HUES6 (cell line): Measurements from ENCODE around the gene MAGEC1.
"Not testable (repeated sequence)": the region's sequence is repeated elsewhere in the genome, so short reads cannot be mapped to it uniquely, and the experiment has no call there.

ENCODE experiments used
- H3K27ac ChIP-seq: 2 replicates; pipeline ENCODE4 v1.7.0; 2013; ENCODE audit warnings: low read depth, mild to moderate bottlenecking, low read length, inconsistent platforms
- H3K27me3 ChIP-seq: 2 replicates; pipeline ENCODE4 v1.6.1; 2013; ENCODE audit warnings: low read length; ENCODE audit not compliant: control insufficient read depth, insufficient read depth
- H3K36me3 ChIP-seq: 2 replicates; pipeline ENCODE4 v1.6.1; 2013; ENCODE audit warnings: low read length; ENCODE audit not compliant: control insufficient read depth, insufficient read depth
- H3K4me1 ChIP-seq: 2 replicates; pipeline ENCODE4 v1.6.1; 2013; ENCODE audit warnings: low read length; ENCODE audit not compliant: control insufficient read depth, insufficient read depth
- H3K4me3 ChIP-seq: 2 replicates; pipeline ENCODE4 v1.5.1; 2013; ENCODE audit warnings: low read depth, low read length
- H3K9ac ChIP-seq: one replicate; pipeline ENCODE4 v1.6.1; 2013; ENCODE audit warnings: mild to moderate bottlenecking, low read length
- H3K9me3 ChIP-seq: 2 replicates; pipeline ENCODE4 v1.6.1; 2013; ENCODE audit warnings: low read depth, low read length; ENCODE audit not compliant: control insufficient read depth, insufficient read depth

MAGEC1 gene, protein sequence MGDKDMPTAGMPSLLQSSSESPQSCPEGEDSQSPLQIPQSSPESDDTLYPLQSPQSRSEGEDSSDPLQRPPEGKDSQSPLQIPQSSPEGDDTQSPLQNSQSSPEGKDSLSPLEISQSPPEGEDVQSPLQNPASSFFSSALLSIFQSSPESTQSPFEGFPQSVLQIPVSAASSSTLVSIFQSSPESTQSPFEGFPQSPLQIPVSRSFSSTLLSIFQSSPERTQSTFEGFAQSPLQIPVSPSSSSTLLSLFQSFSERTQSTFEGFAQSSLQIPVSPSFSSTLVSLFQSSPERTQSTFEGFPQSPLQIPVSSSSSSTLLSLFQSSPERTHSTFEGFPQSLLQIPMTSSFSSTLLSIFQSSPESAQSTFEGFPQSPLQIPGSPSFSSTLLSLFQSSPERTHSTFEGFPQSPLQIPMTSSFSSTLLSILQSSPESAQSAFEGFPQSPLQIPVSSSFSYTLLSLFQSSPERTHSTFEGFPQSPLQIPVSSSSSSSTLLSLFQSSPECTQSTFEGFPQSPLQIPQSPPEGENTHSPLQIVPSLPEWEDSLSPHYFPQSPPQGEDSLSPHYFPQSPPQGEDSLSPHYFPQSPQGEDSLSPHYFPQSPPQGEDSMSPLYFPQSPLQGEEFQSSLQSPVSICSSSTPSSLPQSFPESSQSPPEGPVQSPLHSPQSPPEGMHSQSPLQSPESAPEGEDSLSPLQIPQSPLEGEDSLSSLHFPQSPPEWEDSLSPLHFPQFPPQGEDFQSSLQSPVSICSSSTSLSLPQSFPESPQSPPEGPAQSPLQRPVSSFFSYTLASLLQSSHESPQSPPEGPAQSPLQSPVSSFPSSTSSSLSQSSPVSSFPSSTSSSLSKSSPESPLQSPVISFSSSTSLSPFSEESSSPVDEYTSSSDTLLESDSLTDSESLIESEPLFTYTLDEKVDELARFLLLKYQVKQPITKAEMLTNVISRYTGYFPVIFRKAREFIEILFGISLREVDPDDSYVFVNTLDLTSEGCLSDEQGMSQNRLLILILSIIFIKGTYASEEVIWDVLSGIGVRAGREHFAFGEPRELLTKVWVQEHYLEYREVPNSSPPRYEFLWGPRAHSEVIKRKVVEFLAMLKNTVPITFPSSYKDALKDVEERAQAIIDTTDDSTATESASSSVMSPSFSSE

DNA sequence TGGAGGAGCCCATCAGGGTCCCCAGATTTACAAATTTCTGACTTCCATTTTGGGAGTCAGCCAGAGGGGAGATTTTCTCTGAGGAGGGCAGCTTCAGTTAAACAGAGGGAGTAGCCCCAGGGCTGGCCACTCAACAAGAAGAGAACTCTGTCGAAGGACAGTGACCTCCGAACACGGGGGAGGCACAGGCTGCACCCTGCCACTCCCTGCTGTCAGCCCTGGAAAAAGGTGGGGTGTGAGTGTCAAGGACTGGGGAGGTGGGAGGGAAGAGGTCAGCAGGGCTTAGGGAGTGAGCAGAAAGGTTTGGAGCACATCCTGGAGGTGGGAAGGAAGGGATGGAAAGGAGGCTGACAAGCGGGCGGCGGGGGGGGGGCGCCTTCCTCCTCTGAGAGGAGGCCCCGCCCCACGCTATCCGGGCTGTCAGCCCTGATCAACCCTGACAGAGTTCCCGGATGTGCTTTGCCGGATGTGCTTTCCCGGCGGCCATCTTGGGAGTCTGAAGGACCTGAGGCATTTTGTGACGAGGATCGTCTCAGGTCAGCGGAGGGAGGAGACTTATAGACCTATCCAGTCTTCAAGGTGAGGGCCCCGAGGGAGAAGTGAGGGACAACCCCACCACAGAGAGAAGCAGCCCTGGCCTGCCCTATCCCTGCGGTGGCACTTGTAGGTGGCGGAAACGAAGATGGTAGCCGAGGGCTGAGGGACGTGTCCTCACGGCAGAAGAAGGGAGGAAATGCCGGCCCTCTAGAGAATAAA lies at the start of gene MAGEC1:
TSS of gene MAGEC1 (plus strand) at position 495 of the 756 bp plus-strand sequence. CDS start 1,179 bp downstream, outside the sequence.
- H3K27ac ChIP-seq, result no peak within 1 kb of the TSS
- H3K9me3 ChIP-seq, result peaks cover 7% of the 10 kb centered on the region; the same call in 1 of the 2 replicates
- no peak within 1 kb of the TSS for H3K9ac ChIP-seq
- no peaks in the 10 kb centered on the region for H3K36me3 ChIP-seq
- H3K4me3 ChIP-seq, result no peak within 1 kb of the TSS
- no peaks in the 10 kb centered on the region for H3K27me3 ChIP-seq
- no peaks in the 10 kb centered on the region for H3K4me1 ChIP-seq

DNA sequence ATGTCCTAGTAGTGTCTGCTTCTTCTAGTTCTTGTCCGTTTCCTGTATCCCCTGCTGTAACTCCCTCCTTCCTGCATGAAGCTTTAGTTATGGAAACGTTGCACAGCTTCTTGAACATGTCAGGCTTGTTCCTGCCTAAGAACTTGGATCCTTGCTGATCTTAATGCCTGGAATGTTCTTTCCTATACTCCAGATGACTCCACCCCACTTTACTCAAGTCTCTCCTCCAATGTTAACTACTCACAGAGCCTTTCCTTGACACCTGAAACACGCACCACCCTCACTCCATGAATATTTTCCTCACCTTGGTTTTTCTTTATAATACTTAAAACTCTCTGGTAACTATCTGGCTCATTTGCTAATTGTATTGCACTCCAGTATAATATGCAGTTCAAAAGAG lies 46.2 kb upstream of the MAGEC1 start:
- Histone ChIP-seq H3K4me3 (no peak overlapping the region), H3K36me3 (no peaks in the 10 kb centered on the region), H3K4me1 (no peaks in the 10 kb centered on the region; the same call in 1 of the 2 replicates)

DNA sequence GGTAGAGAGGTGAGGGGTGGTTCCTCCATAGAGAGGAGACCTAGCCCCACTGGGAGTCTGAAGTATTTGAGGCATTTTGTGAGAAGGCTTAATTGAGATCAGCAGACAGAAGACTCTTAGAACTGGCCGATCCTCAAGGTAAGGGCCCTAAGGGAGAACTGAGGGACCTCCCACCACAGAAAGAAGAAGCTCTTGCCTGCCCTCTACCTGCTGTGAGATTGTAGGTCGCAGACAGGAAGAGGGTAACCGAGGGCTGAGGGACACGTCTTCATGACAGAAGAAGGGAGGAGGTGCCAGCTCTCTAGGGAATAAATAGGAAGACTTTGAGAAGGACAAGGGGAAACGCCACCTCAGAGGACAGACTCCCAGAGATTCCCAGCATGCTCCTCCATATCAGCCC lies 24.1 kb upstream of the MAGEC1 start:
- Histone ChIP-seq H3K36me3 (no peaks in the 10 kb centered on the region), H3K9me3 (0 out of 2 replicates have a peak, but pooled peaks cover 3% of the 10 kb centered on the region), H3K27me3 (no peaks in the 10 kb centered on the region), H3K4me1 (0 out of 2 replicates have a peak, but pooled peaks cover 6% of the 10 kb centered on the region), H3K4me3 (no peak overlapping the region), H3K27ac (no peak overlapping the region), H3K9ac (no peak overlapping the region)

More for the DNA sequence above, 46.2 kb upstream of the MAGEC1 start:
- Histone ChIP-seq H3K9ac (no peak overlapping the region), H3K27ac (no peak overlapping the region), H3K9me3 (no peaks in the 10 kb centered on the region), H3K27me3 (no peaks in the 10 kb centered on the region)

DNA sequence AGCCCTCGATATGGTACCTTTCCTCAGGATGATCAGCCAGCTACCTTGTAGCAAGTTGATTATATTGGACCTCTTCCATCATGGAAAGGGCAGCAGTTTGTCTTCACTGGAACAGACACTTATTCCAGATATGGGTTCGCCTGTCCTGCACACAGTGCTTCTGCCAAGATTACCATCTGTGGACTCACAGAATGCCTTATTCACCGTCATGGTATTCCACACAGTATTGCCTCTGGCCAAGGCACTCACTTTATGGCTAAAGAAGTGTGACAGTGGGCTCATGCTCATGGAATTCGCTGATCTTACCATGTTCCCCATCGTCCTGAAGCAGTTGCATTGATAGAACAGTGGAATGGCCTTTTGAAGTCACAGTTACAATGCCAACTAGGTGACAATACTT lies 14.9 kb upstream of the MAGEC1 start:
- not testable (repeated sequence) for H3K9me3 ChIP-seq, H3K27me3 ChIP-seq, H3K27ac ChIP-seq, H3K9ac ChIP-seq, H3K36me3 ChIP-seq, H3K4me1 ChIP-seq, H3K4me3 ChIP-seq

DNA sequence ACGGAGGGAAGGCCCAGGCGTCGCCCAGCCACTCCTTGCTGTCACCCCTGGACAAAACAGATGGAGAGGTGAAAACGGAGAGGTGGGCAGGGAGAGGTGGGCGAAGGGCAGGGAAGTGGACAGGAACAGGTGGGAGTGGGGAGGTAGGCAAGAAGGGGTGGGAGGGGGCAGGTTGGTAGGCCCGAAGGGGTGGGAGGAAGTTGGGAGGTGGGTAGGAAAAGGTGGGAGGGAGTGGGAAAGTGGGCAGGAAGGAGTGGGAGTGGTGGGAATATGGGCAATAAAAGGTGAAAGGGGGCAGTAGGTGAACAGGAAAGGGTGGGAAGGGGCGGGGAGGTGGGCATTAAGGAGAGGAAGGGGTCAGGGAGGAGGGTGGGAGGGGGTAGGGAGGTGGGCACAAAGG lies 9.0 kb upstream of the MAGEC1 start:
- Histone ChIP-seq H3K4me1 (no peaks in the 10 kb centered on the region), H3K9ac (no peak overlapping the region), H3K27me3 (no peaks in the 10 kb centered on the region), H3K27ac (no peak overlapping the region), H3K36me3 (no peaks in the 10 kb centered on the region), H3K4me3 (no peak overlapping the region), H3K9me3 (no peaks in the 10 kb centered on the region)

DNA sequence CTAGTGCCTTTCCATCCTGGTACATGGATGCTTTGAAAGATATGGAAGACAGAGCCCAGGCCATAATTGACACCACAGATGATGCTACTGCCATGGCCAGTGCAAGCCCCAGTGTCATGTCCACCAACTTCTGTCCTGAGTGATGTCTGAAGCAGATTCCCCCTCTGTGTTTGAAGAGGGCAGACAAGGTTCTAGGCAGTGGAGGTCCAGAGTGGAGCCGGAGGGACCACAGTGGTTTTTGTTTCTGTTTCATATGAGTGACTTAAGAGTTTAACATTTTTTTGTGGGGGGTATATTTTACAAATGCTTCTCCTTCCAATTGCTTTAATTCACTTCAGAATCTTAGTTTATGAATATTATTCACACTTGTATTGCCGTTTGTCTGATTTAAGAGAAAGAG lies 6.0 kb upstream of the MAGEC1 start:
- H3K27ac ChIP-seq, result no peak overlapping the region
- H3K4me3 ChIP-seq, result no peak overlapping the region
- H3K27me3 ChIP-seq, result no peaks in the 10 kb centered on the region
- peaks cover under 1% of the 10 kb centered on the region; the same call in 1 of the 2 replicates for H3K9me3 ChIP-seq
- H3K9ac ChIP-seq, result no peak overlapping the region
- H3K36me3 ChIP-seq, result no peaks in the 10 kb centered on the region
- H3K4me1 ChIP-seq, result no peaks in the 10 kb centered on the region

DNA sequence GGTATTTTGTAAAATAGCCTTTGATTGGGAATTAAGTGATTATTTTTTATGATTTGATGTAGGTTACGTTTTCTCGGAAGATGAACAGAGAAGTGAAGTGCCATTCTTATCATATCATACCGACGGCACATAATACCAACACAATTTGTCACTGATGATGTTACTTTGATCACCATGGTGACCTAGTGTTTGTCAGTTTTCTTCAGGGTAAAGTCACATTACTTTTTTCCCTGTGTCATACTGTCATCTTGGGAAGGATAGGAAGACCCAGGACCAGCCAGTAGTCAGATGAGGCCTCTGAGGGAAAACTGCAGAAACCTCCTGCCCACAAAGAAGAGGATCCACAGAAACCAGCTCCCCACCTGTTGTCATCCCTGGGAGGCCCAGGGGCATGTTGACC lies 1.3 kb upstream of the MAGEC1 start:
- Histone ChIP-seq H3K36me3 (no peaks in the 10 kb centered on the region), H3K27me3 (no peaks in the 10 kb centered on the region), H3K9ac (no peak overlapping the region), H3K4me3 (no peak overlapping the region), H3K27ac (no peak overlapping the region), H3K9me3 (peaks cover 7% of the 10 kb centered on the region; the same call in 1 of the 2 replicates), H3K4me1 (no peaks in the 10 kb centered on the region)

DNA sequence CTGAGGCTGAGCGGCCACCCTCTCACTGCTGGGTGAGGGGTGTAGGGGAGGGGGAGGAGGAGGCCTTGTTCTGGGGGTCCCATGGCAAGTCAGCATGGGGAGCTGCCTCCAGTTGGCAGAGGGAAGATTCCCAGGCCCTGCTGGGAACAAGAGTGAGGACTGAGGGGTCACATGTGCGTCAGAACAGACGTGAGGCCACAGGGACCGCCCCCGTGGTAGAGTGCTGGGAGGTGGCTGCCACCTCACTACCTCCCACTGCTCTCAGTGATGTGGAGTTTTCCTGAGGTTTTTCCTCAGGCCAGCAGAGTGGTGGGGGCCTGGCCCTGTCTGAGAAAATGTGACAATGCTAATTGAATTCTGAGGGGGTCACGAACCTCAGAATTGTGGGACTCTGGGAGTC lies 568 bp downstream of the MAGEC1 start:
- Histone ChIP-seq H3K9me3 (peaks cover 7% of the 10 kb centered on the region; the same call in 1 of the 2 replicates), H3K9ac (no peak overlapping the region), H3K4me1 (no peaks in the 10 kb centered on the region), H3K36me3 (no peaks in the 10 kb centered on the region), H3K27ac (no peak overlapping the region), H3K4me3 (no peak overlapping the region), H3K27me3 (no peaks in the 10 kb centered on the region)

DNA sequence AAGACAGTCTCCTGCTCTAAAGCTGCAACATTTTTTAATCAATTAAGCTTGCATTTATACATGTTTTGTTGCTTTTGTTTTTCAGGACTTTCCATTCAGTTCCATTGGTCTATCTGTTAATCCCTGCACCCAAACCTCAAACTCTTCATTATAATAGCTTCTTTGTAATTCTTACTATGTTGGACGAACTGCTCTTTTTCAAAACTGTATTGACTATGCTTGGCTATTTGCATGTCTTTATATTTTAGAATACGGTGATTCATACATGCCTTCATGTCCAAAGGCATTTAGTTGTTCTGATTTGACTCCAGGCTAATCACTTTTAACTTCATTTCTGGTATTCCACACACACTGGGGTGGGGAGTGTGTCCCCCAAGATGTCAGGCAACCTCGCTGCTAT lies 14.1 kb downstream of the MAGEC1 start:
- Histone ChIP-seq H3K27me3 (no peaks in the 10 kb centered on the region), H3K36me3 (no peaks in the 10 kb centered on the region), H3K27ac (no peak overlapping the region), H3K4me3 (no peak overlapping the region), H3K4me1 (no peaks in the 10 kb centered on the region), H3K9me3 (no peaks in the 10 kb centered on the region), H3K9ac (no peak overlapping the region)

DNA sequence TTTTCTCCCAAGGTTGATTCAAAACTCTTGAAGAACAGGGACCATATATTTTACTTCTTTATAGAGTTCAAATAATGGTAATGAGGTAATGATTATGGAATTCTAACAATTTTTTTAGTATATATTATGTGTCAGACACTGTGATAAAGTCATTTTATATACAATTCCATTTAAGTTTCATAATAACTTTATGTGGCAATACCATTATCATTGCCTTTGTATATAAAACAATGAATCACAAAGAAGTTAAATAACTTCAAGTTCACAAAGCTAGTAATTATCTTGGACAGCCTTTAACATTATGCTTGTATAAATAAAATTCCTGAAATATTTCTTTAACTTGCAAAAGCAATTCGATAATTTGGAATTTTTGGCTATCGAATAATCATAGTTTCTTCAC lies 20.6 kb downstream of the MAGEC1 start:
- Histone ChIP-seq H3K27me3 (no peaks in the 10 kb centered on the region), H3K36me3 (no peaks in the 10 kb centered on the region)

More for the DNA sequence above, 20.6 kb downstream of the MAGEC1 start:
- H3K27ac ChIP-seq, result no peak overlapping the region
- H3K4me3 ChIP-seq, result no peak overlapping the region
- H3K9me3 ChIP-seq, result no peaks in the 10 kb centered on the region
- H3K9ac ChIP-seq, result no peak overlapping the region
- no peaks in the 10 kb centered on the region for H3K4me1 ChIP-seq
